Caco-2 (cell line): ENCODE data around the gene CTNNA2. TPM values are rescaled to one million over a fixed set of nuclear protein-coding genes. Genes with fewer than 3 reads are reported as not detected.

Experiments
- BruUV-seq: library from RNA; stranded (reverse); fragments of 400-500 nt; replicated peaks from 2 replicates; lab custom pipeline; 2021; lab: Mats Ljungman, UMichigan
- CTCF ChIA-PET: fragments of 300-600 bp; sonication (Branson Sonifier 250); formaldehyde crosslinking; loops from one replicate; lab custom pipeline; 2022; ENCODE audit warnings: antibody characterized with exemption; lab: Charles Lee
- POLR2A ChIA-PET: fragments of 300-600 bp; sonication (Branson Sonifier 250); formaldehyde crosslinking; loops from one replicate; lab custom pipeline; 2022; ENCODE audit warnings: antibody characterized with exemption; lab: Charles Lee
- DNase-seq, 2 experiments: peaks; one replicate each; pipeline versions ENCODE4 v3.0.0 to v3.0.0-alpha.2; 2020 to 2022
- H3K27me3 ChIP-seq: replicated peaks from 2 replicates; pipeline ENCODE4 v1.6.0; 2011; ENCODE audit warnings: low read length; ENCODE audit not compliant: control insufficient read depth, insufficient read depth
- H3K36me3 ChIP-seq: 2 replicates; pipeline ENCODE4 v1.5.1; 2011; ENCODE audit warnings: low read length; ENCODE audit not compliant: control insufficient read depth, insufficient read depth
- H3K4me1 ChIP-seq: fragments of 250-450 bp; sonication (Bioruptor Pico); 2 replicates; pipeline ENCODE4 v1.5.1; 2020; ENCODE audit warnings: mild to moderate bottlenecking
- H3K4me3 ChIP-seq: 2 replicates; pipeline ENCODE4 v1.5.1; 2011; ENCODE audit warnings: low read depth, mild to moderate bottlenecking, control low read depth, low read length
- H3K9me3 ChIP-seq: fragments of 250-450 bp; sonication (Bioruptor Pico); 2 replicates; pipeline ENCODE4 v1.5.1; 2020; ENCODE audit warnings: mild to moderate bottlenecking, moderate library complexity
- H3K27ac Mint-ChIP-seq: one replicate; pipeline ENCODE4 v1.8.0; 2022; ENCODE audit warnings: mixed read lengths; ENCODE audit not compliant: unreplicated experiment
- H3K27me3 Mint-ChIP-seq: one replicate; pipeline ENCODE4 v1.8.0; 2022; ENCODE audit warnings: mixed read lengths; ENCODE audit not compliant: insufficient read depth, unreplicated experiment
- H3K36me3 Mint-ChIP-seq: one replicate; pipeline ENCODE4 v1.8.0; 2022; ENCODE audit warnings: mild to moderate bottlenecking, mixed read lengths; ENCODE audit not compliant: insufficient read depth, unreplicated experiment
- H3K4me1 Mint-ChIP-seq: one replicate; pipeline ENCODE4 v1.8.0; 2022; ENCODE audit warnings: low read depth, mixed read lengths; ENCODE audit not compliant: unreplicated experiment
- H3K4me3 Mint-ChIP-seq: one replicate; pipeline ENCODE4 v1.8.0; 2022; ENCODE audit warnings: mild to moderate bottlenecking, moderate library complexity, mixed read lengths; ENCODE audit not compliant: unreplicated experiment
- H3K9me3 Mint-ChIP-seq: one replicate; pipeline ENCODE4 v1.8.0; 2022; ENCODE audit warnings: mixed read lengths; ENCODE audit not compliant: unreplicated experiment
- intact Hi-C: fragments of 100-400 bp; cut with micrococcal nuclease; formaldehyde crosslinking; loops from one replicate; pipeline ENCODE4 v1.10.0; 2022; ENCODE audit not compliant: unreplicated experiment
- total RNA-seq: library from RNA; stranded (reverse); gene quantifications from 2 replicates; pipeline ENCODE4 v1.2.3, GENCODE V29; 2022
- TF ChIP-seq, protein P1 (sequence below), 2 experiments: fragments of 200-600 bp in 1 of 2; IDR thresholded peaks; 1 replicate in 1 of 2; 2 replicates in 1 of 2; pipeline versions ENCODE4 v1.5.1 to v1.8.0; 2011 to 2022; ENCODE audit warnings: antibody characterized with exemption in 1 of 2, control low read depth in 1 of 2, inconsistent platforms in 1 of 2, low read depth in 1 of 2, low read length in 1 of 2, mild to moderate bottlenecking in 1 of 2, moderate library complexity in 1 of 2; ENCODE audit not compliant: insufficient read depth in 1 of 2, severe bottlenecking in 1 of 2, unreplicated experiment in 1 of 2

The CTNNA2 gene
- total RNA-seq, 1 experiment from 2014 or later: not detected

DNA sequence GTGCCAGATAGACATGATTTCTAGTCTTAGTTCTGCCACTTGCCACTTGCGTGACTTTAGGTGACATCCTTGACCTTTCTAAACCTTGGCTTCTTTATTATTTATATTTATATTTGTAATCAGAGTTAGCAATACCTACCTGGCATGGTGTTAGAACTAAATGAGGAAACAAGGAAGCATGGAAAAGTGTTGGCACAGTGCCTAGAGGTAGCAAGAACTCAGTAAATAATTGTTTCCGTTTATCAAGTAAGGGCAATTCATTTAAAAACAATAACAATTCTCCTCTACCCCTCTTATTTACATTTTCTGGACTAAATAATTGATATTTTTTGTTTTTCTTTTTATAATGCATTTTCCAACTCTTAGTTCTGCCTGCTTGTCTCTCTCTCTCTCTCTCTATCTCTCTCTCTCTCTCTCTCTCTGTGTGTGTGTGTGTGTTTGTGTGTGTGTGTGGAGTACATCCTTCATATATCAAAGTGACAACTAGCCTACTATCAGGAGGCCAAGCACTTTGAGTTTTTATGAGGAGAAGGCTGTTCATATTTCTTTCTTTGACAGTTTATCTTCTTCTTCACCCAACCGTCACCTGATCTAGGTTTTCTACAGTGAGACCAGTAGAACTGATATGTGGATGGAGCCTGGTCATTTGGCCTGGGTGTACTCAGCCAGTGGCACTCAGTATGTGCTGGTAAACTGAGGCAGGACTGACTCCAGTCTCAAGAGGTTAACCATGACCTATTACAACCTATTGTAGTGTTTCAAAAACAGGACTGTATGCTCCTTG lies 657.2 kb downstream of the CTNNA2 start:
- no peaks in the 10 kb centered on the region for H3K27me3 Mint-ChIP-seq
- Histone ChIP-seq H3K27me3 (no peaks in the 10 kb centered on the region), H3K4me1 (peaks cover 10% of the 10 kb centered on the region; the same call in 1 of the 2 replicates), H3K36me3 (no peaks in the 10 kb centered on the region), H3K9me3 (no peaks in the 10 kb centered on the region; the same call in 1 of the 2 replicates), H3K4me3 (no peak overlapping the region)
- TF ChIP-seq, protein P1, sequence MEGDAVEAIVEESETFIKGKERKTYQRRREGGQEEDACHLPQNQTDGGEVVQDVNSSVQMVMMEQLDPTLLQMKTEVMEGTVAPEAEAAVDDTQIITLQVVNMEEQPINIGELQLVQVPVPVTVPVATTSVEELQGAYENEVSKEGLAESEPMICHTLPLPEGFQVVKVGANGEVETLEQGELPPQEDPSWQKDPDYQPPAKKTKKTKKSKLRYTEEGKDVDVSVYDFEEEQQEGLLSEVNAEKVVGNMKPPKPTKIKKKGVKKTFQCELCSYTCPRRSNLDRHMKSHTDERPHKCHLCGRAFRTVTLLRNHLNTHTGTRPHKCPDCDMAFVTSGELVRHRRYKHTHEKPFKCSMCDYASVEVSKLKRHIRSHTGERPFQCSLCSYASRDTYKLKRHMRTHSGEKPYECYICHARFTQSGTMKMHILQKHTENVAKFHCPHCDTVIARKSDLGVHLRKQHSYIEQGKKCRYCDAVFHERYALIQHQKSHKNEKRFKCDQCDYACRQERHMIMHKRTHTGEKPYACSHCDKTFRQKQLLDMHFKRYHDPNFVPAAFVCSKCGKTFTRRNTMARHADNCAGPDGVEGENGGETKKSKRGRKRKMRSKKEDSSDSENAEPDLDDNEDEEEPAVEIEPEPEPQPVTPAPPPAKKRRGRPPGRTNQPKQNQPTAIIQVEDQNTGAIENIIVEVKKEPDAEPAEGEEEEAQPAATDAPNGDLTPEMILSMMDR (IDR thresholded peaks at IDR 0.05; ENCODE audit: insufficient read depth in 1 of 2, low read depth in 1 of 2, low read length in 1 of 2, severe bottlenecking in 1 of 2, unreplicated experiment in 1 of 2): no peak
- intact Hi-C loops: no loop called here
- ChIA-PET CTCF (no interaction called here), POLR2A (no interaction called here)
- DNase-seq: no peak
- H3K4me3 Mint-ChIP-seq: no peak overlapping the region
- no peaks in the 10 kb centered on the region for H3K36me3 Mint-ChIP-seq
- BruUV-seq: no TSS peak
- peaks cover 7% of the 10 kb centered on the region for H3K9me3 Mint-ChIP-seq
- peak overlapping the region; percentile 4 for H3K27ac Mint-ChIP-seq
- H3K4me1 Mint-ChIP-seq: no peaks in the 10 kb centered on the region

DNA sequence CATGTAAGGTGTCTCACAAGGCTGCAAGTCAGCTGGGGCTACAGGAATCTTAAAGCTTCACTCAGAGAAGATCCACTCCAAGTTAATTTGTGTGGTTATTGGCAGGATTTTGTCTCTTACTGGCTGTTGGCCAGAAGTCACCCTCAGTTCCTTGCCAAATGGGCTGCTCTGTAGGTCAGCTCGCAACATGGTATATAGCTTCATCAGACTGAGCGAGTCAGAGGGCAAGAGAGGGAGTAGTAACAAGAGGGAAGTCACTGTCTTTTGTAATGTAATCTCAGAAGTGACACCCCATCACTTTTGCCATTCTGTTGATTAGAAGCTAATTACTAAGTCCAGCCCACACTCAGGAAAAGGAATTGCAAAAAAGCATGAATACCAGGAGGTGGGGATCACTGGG lies 672.2 kb downstream of the CTNNA2 start:
- no peaks in the 10 kb centered on the region for H3K9me3 ChIP-seq
- DNase-seq: no peak
- no peak overlapping the region for H3K4me3 ChIP-seq
- intact Hi-C loops: no loop called here
- POLR2A ChIA-PET: no interaction called here
- CTCF ChIA-PET: no interaction called here
- H3K4me3 Mint-ChIP-seq: no peak overlapping the region
- no peaks in the 10 kb centered on the region for H3K4me1 ChIP-seq
- no peaks in the 10 kb centered on the region for H3K27me3 Mint-ChIP-seq
- TF ChIP-seq, protein P1 (IDR thresholded peaks at IDR 0.05; ENCODE audit: insufficient read depth in 1 of 2, low read depth in 1 of 2, low read length in 1 of 2, severe bottlenecking in 1 of 2, unreplicated experiment in 1 of 2): no peak
- H3K27me3 ChIP-seq: no peaks in the 10 kb centered on the region
- no peaks in the 10 kb centered on the region for H3K4me1 Mint-ChIP-seq
- BruUV-seq: no TSS peak
- no peaks in the 10 kb centered on the region for H3K36me3 Mint-ChIP-seq
- H3K9me3 Mint-ChIP-seq: peaks cover 12% of the 10 kb centered on the region
- no peaks in the 10 kb centered on the region for H3K36me3 ChIP-seq
- H3K27ac Mint-ChIP-seq: no peak overlapping the region

DNA sequence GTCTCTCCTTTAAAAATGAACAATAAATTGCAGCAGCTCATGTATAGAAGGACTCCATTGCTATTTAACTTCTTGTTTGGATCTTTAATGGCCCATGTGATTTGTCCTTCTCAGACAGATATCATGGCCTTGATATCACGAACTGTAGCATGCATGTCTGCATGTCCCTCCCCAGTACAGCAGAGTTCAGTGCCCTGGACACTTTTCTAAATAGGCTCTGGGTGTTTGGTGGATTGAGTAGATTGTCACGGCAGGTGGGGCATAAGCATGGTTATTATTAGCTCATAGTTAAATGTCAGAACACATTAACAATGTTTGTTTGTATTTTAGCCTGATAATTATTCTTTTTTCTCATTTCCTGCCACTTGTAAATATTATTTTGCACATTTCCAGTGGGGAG lies 673.4 kb downstream of the CTNNA2 start:
- Mint-ChIP-seq H3K4me1 (no peaks in the 10 kb centered on the region), H3K4me3 (no peak overlapping the region), H3K27ac (no peak overlapping the region), H3K9me3 (peaks cover under 1% of the 10 kb centered on the region), H3K36me3 (no peaks in the 10 kb centered on the region), H3K27me3 (no peaks in the 10 kb centered on the region)
- Histone ChIP-seq H3K27me3 (no peaks in the 10 kb centered on the region), H3K4me3 (no peak overlapping the region), H3K9me3 (no peaks in the 10 kb centered on the region), H3K36me3 (no peaks in the 10 kb centered on the region), H3K4me1 (peaks cover under 1% of the 10 kb centered on the region; the same call in 1 of the 2 replicates)
- no peak for DNase-seq
- CTCF ChIA-PET: no interaction called here
- BruUV-seq: no TSS peak
- intact Hi-C loops: no loop called here
- POLR2A ChIA-PET: no interaction called here
- TF ChIP-seq, protein P1 (IDR thresholded peaks at IDR 0.05; ENCODE audit: insufficient read depth in 1 of 2, low read depth in 1 of 2, low read length in 1 of 2, severe bottlenecking in 1 of 2, unreplicated experiment in 1 of 2): no peak
